ENCODE measurements around the gene GALNT13. TPM values are rescaled to one million over a fixed set of nuclear protein-coding genes. Genes with fewer than 3 reads are reported as not detected.

GALNT13 gene
- total RNA-seq, 1 experiment from 2014 or later: not detected

GRCh38 chr2:154381931-154382794, 510.4 kb downstream of the GALNT13 start:
- Histone ChIP-seq H3K9me3 (no peaks in the 10 kb centered on the region), H3K4me3 (no peak overlapping the region), H3K27me3 (no peaks in the 10 kb centered on the region), H3K36me3 (no peaks in the 10 kb centered on the region)
- no peak for DNase-seq

- H3K27me3 ChIP-seq: no peaks in the 10 kb centered on the region
- no peak overlapping the region for H3K4me3 ChIP-seq
- no peak for DNase-seq
- H3K9me3 ChIP-seq: no peaks in the 10 kb centered on the region
- H3K36me3 ChIP-seq: no peaks in the 10 kb centered on the region
Observed at GRCh38 chr2:154386186-154386585, 514.5 kb downstream of the GALNT13 start.

GRCh38 chr2:154391051-154391450, 519.3 kb downstream of the GALNT13 start:
- Histone ChIP-seq H3K36me3 (no peaks in the 10 kb centered on the region), H3K9me3 (no peaks in the 10 kb centered on the region), H3K27me3 (no peaks in the 10 kb centered on the region), H3K4me3 (no peak overlapping the region)
- DNase-seq: no peak

DNA sequence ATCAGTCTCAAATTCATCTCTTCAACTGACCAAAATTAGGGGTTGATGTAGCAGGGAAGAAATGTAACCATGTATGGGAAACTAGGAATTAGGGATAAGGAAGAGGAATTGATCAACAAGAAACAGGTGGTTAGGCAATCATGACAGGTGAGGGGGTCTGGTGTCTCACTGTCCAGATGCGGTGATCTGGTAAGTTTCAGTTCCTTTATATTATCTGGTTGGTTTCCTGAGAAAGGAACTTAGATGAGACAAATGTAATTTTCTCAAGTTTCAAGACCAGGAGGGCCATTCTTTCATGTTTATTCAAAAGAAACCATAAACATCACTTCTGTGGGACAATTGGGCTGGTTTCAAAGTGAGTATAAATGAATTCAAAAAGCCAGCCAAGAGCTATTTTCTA, 520.5 kb downstream of the GALNT13 start:
- no peaks in the 10 kb centered on the region for H3K9me3 ChIP-seq
- DNase-seq: no peak
- H3K4me3 ChIP-seq: no peak overlapping the region
- H3K36me3 ChIP-seq: no peaks in the 10 kb centered on the region
- H3K27me3 ChIP-seq: no peaks in the 10 kb centered on the region

GRCh38 chr2:154394600-154394999, 522.9 kb downstream of the GALNT13 start:
- Histone ChIP-seq H3K27me3 (no peaks in the 10 kb centered on the region), H3K36me3 (no peaks in the 10 kb centered on the region), H3K9me3 (no peaks in the 10 kb centered on the region), H3K4me3 (no peak overlapping the region)
- no peak for DNase-seq

- Histone ChIP-seq H3K4me3 (no peak overlapping the region), H3K36me3 (no peaks in the 10 kb centered on the region), H3K27me3 (no peaks in the 10 kb centered on the region), H3K9me3 (no peaks in the 10 kb centered on the region)
- DNase-seq: no peak
Observed at GRCh38 chr2:154400563-154401290, 529.0 kb downstream of the GALNT13 start.

- Histone ChIP-seq H3K4me3 (no peak overlapping the region), H3K36me3 (no peaks in the 10 kb centered on the region), H3K9me3 (no peaks in the 10 kb centered on the region), H3K27me3 (no peaks in the 10 kb centered on the region)
- no peak for DNase-seq
Observed at GRCh38 chr2:154402213-154402612, 530.5 kb downstream of the GALNT13 start.

DNA sequence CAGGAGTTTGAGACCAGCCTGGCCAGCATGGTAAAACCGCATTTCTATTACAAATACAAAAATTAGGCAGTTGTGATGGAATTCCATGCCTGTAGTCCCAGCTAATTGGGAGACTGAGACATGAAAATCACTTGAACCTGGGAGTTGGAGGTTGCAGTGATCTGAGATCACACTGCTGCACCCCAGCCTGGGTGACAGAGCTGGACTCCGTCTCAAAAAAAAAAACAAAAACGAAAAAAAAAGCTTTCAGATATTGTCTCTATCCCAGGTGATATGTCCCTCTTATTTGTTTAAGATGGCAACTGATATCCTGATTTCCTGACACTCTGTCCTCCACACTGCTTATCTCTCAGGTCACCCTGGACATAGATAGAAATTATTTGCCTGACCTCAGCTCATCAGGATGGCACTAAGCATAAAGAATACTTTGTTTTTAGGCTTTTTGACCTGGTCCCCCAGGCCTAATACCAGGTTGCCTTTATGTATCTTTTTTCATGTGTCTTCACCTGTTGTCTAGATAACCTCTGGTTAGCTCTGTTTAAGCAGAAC, 531.6 kb downstream of the GALNT13 start:
- Histone ChIP-seq H3K27me3 (no peaks in the 10 kb centered on the region), H3K4me3 (no peak overlapping the region), H3K9me3 (no peaks in the 10 kb centered on the region), H3K36me3 (no peaks in the 10 kb centered on the region)
- no peak for DNase-seq

GRCh38 chr2:154408786-154409185, 537.1 kb downstream of the GALNT13 start:
- Histone ChIP-seq H3K9me3 (no peaks in the 10 kb centered on the region), H3K27me3 (no peaks in the 10 kb centered on the region), H3K4me3 (no peak overlapping the region), H3K36me3 (no peaks in the 10 kb centered on the region)
- no peak for DNase-seq

DNA sequence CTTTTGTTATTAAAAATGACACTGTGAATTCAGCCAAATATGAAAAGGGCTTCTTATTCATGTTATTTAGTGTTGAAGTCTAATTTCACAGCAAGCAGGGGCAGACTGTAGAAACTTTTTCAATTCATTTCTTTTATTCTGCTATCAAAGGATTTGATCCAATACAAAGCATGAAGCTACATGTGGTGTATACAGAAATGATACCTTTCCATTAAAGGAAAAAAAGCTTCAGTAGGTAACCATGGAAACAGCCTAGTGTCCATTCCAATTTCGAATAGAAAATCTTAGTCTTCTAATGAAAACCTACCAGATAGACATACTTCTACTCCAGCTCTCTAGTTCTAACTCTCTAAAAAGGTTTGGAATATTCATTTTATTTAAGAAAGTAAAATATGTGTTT, 550.5 kb downstream of the GALNT13 start:
- Histone ChIP-seq H3K36me3 (no peaks in the 10 kb centered on the region), H3K27me3 (no peaks in the 10 kb centered on the region), H3K4me3 (no peak overlapping the region), H3K9me3 (no peaks in the 10 kb centered on the region)
- DNase-seq: no peak

DNA sequence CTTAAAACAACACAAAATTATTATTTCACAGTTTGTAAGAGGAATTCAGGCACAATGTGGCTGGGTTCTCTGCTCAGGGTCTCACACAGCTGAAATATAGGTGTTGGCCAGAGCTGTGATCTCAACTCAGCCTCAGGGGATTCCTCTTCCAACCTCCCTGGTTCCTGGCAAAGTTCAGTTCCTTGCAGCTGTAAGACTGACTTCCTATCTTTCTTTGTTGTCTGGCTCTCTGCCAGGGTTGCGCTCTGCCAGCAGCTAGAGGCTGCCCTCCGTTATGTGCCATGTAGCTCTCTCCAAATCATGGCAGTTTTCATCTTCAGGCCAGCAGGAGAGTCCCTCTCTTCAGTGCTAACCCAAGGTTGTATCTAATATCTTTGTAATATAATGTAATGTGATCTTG, 554.3 kb downstream of the GALNT13 start:
- Histone ChIP-seq H3K36me3 (no peaks in the 10 kb centered on the region), H3K4me3 (no peak overlapping the region), H3K27me3 (no peaks in the 10 kb centered on the region), H3K9me3 (no peaks in the 10 kb centered on the region)
- peak; percentile 5 for DNase-seq

- no peaks in the 10 kb centered on the region for H3K36me3 ChIP-seq
- H3K4me3 ChIP-seq: no peak overlapping the region
- H3K27me3 ChIP-seq: no peaks in the 10 kb centered on the region
- H3K9me3 ChIP-seq: no peaks in the 10 kb centered on the region
- DNase-seq: no peak
Observed at GRCh38 chr2:154427453-154427852, 555.7 kb downstream of the GALNT13 start.

GRCh38 chr2:154428022-154428421, 556.3 kb downstream of the GALNT13 start:
- Histone ChIP-seq H3K9me3 (no peaks in the 10 kb centered on the region), H3K36me3 (no peaks in the 10 kb centered on the region), H3K27me3 (no peaks in the 10 kb centered on the region), H3K4me3 (no peak overlapping the region)
- no peak for DNase-seq

DNA sequence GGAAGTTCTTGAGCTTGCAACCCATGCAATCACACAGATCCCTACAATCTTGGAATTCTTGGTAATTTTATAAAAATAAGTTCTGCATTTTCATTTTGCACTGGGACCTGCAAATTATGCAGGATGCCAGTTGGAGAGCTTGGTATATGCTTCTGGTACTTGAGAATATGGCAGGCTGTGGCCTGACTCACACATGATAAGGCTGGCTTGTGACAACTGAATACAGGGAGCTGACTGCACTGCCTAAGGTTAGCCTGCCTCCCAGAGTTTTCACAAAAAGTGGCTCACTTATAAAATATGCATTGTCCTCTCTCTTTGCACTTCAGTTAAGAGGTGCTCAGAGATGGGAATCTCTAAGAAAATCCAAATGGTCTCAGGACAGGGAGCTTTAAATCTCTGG, 561.3 kb downstream of the GALNT13 start:
- Histone ChIP-seq H3K4me3 (no peak overlapping the region), H3K36me3 (no peaks in the 10 kb centered on the region), H3K9me3 (no peaks in the 10 kb centered on the region), H3K27me3 (no peaks in the 10 kb centered on the region)
- DNase-seq: no peak

DNA sequence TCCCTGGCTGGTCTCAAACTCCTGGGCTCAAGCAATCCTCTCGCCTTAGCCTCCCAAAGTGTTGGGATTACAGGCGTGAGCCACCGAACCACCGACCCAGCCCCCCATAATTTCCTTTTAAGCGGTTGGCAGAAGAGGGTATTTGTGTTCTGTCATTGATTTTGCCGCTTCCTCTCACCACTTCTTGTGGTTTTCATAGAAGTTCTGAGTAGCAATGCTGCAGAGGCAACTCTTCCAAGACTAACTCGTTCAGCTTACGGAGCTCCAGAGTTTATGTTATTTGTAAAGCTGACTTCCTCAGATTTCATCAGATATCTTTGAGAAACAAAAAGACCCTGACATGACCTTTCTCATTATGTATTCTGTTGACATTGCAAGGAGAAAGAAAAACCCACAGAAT, 565.4 kb downstream of the GALNT13 start:
- H3K4me3 ChIP-seq: no peak overlapping the region
- DNase-seq: no peak

DNA sequence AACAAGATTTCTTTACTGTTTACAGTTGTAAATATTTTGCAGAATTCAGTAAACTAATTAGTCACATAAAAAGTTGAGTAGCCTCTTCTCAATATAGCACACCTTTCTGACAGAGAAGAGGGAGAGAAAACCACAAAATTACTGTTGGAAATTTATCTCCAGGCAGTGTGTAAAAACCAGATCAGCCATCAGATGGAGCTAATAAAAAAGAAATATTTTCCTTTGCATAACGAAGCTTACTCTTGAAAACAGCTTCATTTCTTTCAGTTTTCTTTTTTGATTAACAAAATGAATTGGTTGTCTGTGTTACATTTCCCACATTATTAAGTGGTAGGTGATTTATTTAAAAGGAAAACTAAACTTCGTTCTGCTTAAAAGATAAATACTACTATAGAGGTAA, 567.4 kb downstream of the GALNT13 start:
- no peak for DNase-seq
- H3K9me3 ChIP-seq: no peaks in the 10 kb centered on the region
- no peaks in the 10 kb centered on the region for H3K36me3 ChIP-seq
- H3K27me3 ChIP-seq: no peaks in the 10 kb centered on the region
- no peak overlapping the region for H3K4me3 ChIP-seq

More for the DNA sequence above, 565.4 kb downstream of the GALNT13 start:
- H3K27me3 ChIP-seq: no peaks in the 10 kb centered on the region
- H3K9me3 ChIP-seq: no peaks in the 10 kb centered on the region
- H3K36me3 ChIP-seq: no peaks in the 10 kb centered on the region

GRCh38 chr2:154443919-154444318, 572.2 kb downstream of the GALNT13 start:
- H3K36me3 ChIP-seq: no peaks in the 10 kb centered on the region
- no peaks in the 10 kb centered on the region for H3K27me3 ChIP-seq
- H3K4me3 ChIP-seq: no peak overlapping the region
- no peaks in the 10 kb centered on the region for H3K9me3 ChIP-seq
- no peak for DNase-seq

All from MG63 (cell line).